PC-9 (cell line): ENCODE results near the gene BAD.

ENCODE experiments used
- CTCF ChIP-seq: fragments of 200-600 bp; sonication (generic); conservative IDR thresholded peaks from 2 replicates; pipeline ENCODE4 v1.6.1; 2017; ENCODE audit warnings: mixed run types, antibody characterized with exemption, mild to moderate bottlenecking, moderate library complexity
- EZH2 ChIP-seq: fragments of 200-600 bp; sonication (generic); IDR thresholded peaks from 2 replicates; pipeline ENCODE4 v1.8.0; 2017; ENCODE audit warnings: antibody characterized with exemption, low read depth

DNA sequence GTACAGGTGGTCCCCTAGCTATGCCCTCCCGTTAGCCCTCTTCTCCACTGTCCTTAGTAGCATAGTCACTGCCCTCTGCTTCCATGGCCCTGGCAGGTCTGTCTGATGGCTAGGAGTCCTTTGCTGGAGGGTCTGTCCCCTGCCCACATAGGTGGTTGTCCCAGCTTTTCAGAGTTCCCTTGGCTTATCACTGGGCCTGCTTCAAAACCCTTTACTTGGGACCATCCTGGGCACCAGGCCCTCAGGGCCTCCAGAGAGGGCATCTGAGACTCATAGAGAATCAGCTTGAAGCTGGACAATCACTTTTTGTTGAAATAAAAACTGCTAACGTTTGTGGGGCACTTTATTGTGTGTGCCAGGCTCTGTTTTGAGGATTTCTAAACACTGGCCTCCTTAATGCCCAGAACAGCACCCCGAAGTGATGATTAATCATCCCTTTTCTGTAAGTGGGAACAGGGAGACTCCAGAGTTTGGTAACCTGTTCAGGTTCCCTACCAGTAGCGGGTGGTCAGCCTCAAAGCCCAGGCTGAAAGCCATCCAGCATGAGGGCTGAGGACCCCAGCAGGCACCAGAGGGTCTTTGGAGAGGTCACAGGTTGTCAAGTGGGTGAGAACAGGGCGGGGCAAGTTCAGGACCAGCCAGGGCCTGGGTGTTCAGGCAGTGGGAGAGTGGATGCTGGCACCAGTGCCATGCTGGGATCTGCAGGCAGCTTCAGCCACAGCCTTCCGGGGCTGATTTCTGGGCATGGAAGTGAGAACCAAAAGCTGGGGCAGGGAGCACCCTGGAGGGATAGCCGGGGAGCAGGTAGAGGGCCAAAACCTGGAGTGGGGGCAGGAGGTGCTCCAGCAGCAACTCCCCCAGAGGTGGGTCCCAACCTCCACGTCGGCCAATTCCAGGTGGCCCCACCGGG is 6.1 kb upstream of the BAD start:
- no peak for TF ChIP-seq EZH2
- no peak for TF ChIP-seq CTCF
